ENCODE measurements around the gene PHKA2.

Gene PHKA2

GRCh38 chrX:18946157-18946556 is 37.8 kb downstream of the PHKA2 start:
- Mint-ChIP-seq H3K4me1 (peaks cover 16% of the 10 kb centered on the region), H3K27ac (peak overlapping the region in 1 of 3 experiments; percentile 35), H3K9me3 (peaks cover 15% of the 10 kb centered on the region), H3K27me3 (ENCODE audit: low read depth) (no peaks in the 10 kb centered on the region), H3K4me3 (no peak overlapping the region), H3K36me3 (ENCODE audit: low read depth) (peaks cover 49% of the 10 kb centered on the region)
- TF ChIP-seq CTCF (IDR thresholded peaks at IDR 0.05; ENCODE audit: unreplicated experiment in 3 of 3) = no peak

GRCh38 chrX:18945483-18945882 is 38.4 kb downstream of the PHKA2 start:
- H3K27ac Mint-ChIP-seq = peak overlapping the region; percentile 81 to 94 (median 87)

DNA sequence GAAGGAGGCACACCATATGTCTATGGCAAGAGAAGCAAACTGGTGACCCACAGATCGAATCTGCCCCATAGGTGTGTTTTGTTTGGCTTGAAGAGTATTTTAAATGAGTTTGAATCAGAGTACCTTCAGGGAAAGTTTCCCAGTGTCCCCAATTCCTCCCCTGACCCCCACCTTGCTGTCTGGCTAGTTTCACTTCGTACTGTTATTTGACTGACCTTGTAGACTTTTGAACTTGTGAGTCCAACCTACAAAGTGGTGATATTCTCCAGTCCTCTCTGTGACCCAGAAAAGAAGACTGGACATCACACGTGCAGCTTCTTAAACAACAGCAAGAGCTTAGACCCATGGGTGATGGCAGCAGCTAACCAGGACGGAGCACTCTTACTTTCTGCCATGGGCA is 39.4 kb downstream of the PHKA2 start:
- Mint-ChIP-seq H3K36me3 (ENCODE audit: low read depth) (peaks cover 45% of the 10 kb centered on the region), H3K9me3 (peaks cover 17% of the 10 kb centered on the region), H3K27me3 (ENCODE audit: low read depth) (no peaks in the 10 kb centered on the region), H3K4me3 (peak overlapping the region in 1 of 3 experiments; percentile 3), H3K4me1 (peaks cover 16% of the 10 kb centered on the region), H3K27ac (peak overlapping the region; percentile 81 to 94 (median 87))
- TF ChIP-seq CTCF (IDR thresholded peaks at IDR 0.05; ENCODE audit: unreplicated experiment in 3 of 3) = no peak

More at GRCh38 chrX:18945483-18945882, 38.4 kb downstream of the PHKA2 start:
- no peaks in the 10 kb centered on the region for H3K27me3 Mint-ChIP-seq (ENCODE audit: low read depth)
- no peak for TF ChIP-seq CTCF (IDR thresholded peaks at IDR 0.05; ENCODE audit: unreplicated experiment in 3 of 3)
- no peak overlapping the region for H3K4me3 Mint-ChIP-seq
- H3K4me1 Mint-ChIP-seq = peaks cover 16% of the 10 kb centered on the region
- H3K36me3 Mint-ChIP-seq (ENCODE audit: low read depth) = peaks cover 48% of the 10 kb centered on the region
- peaks cover 15% of the 10 kb centered on the region for H3K9me3 Mint-ChIP-seq

GRCh38 chrX:18941896-18942295 is 42.0 kb downstream of the PHKA2 start:
- H3K27me3 Mint-ChIP-seq (ENCODE audit: low read depth) = no peaks in the 10 kb centered on the region
- H3K36me3 Mint-ChIP-seq (ENCODE audit: low read depth) = peaks cover 53% of the 10 kb centered on the region
- no peak overlapping the region for H3K4me3 Mint-ChIP-seq
- no peak overlapping the region for H3K27ac Mint-ChIP-seq
- H3K4me1 Mint-ChIP-seq = peaks cover 21% of the 10 kb centered on the region
- TF ChIP-seq CTCF (IDR thresholded peaks at IDR 0.05; ENCODE audit: unreplicated experiment in 3 of 3) = no peak
- peaks cover 15% of the 10 kb centered on the region for H3K9me3 Mint-ChIP-seq

GRCh38 chrX:18938710-18939109 is 45.2 kb downstream of the PHKA2 start:
- no peak overlapping the region for H3K4me3 Mint-ChIP-seq
- no peaks in the 10 kb centered on the region for H3K27me3 Mint-ChIP-seq (ENCODE audit: low read depth)
- TF ChIP-seq CTCF (IDR thresholded peaks at IDR 0.05; ENCODE audit: unreplicated experiment in 3 of 3) = no peak
- H3K27ac Mint-ChIP-seq = peak overlapping the region; percentile 28 to 56 (median 55)
- H3K9me3 Mint-ChIP-seq = peaks cover 9% of the 10 kb centered on the region
- H3K4me1 Mint-ChIP-seq = peaks cover 10% of the 10 kb centered on the region
- peaks cover 54% of the 10 kb centered on the region for H3K36me3 Mint-ChIP-seq (ENCODE audit: low read depth)

DNA sequence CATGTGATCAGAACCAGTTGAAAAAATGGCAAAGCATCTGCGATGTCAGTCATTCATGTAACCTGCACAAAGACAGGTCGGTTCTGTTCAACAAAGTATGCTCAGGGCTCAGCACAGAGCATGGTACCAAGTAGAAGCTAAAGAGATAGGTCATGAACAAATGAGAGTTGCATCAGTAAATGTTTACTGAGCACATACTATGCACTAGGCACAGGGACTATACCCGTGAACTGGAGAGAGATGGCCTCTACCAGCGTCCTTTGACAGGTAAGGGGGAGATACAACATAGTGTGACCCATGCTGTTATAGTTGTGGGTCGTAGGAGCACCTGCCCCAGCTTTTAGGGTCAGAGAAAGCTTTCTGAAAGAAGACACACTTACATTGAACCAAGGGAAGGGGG is 46.7 kb downstream of the PHKA2 start:
- Mint-ChIP-seq H3K36me3 (ENCODE audit: low read depth) (peaks cover 46% of the 10 kb centered on the region), H3K27me3 (ENCODE audit: low read depth) (no peaks in the 10 kb centered on the region), H3K4me1 (peaks cover 10% of the 10 kb centered on the region), H3K4me3 (no peak overlapping the region), H3K27ac (no peak overlapping the region), H3K9me3 (peaks cover 9% of the 10 kb centered on the region)
- no peak for TF ChIP-seq CTCF (IDR thresholded peaks at IDR 0.05; ENCODE audit: unreplicated experiment in 3 of 3)

Data from nephron (organoid).